ENCODE results near the gene OR13H1.
"Not testable (repeated sequence)": the region's sequence is repeated elsewhere in the genome, so short reads cannot be mapped to it uniquely, and the experiment has no call there.

OR13H1 gene

GRCh38 chrX:131543774-131544173, at the start of gene OR13H1:
TSS of gene OR13H1 (plus strand) at chrX:131544074. CDS start at chrX:131544074, 0 bp downstream.
- no peaks in the 10 kb centered on the region for H3K36me3 ChIP-seq (ENCODE audit: control insufficient read depth in 2 of 2, insufficient read depth in 2 of 2, low read length in 2 of 2)
- H3K9me3 ChIP-seq (ENCODE audit: control insufficient read depth in 2 of 2, low read length in 2 of 2), result no peaks in the 10 kb centered on the region
- no peak within 1 kb of the TSS for H3K4me3 ChIP-seq (ENCODE audit: low read length in 2 of 2)

GRCh38 chrX:131501556-131501955, 42.3 kb upstream of the OR13H1 start:
- H3K9me3 ChIP-seq (ENCODE audit: control insufficient read depth in 2 of 2, low read length in 2 of 2); H3K36me3 ChIP-seq (ENCODE audit: control insufficient read depth in 2 of 2, insufficient read depth in 2 of 2, low read length in 2 of 2); H3K4me3 ChIP-seq (ENCODE audit: low read length in 2 of 2); H3K27ac ChIP-seq (ENCODE audit: low read length); H3K9ac ChIP-seq (ENCODE audit: low read length in 2 of 2); H3K27me3 ChIP-seq (ENCODE audit: control insufficient read depth in 1 of 2, insufficient read depth in 2 of 2, low read length in 2 of 2); H3K4me1 ChIP-seq (ENCODE audit: control insufficient read depth, insufficient read depth, low read length): not testable (repeated sequence)

More at GRCh38 chrX:131543774-131544173, at the start of gene OR13H1:
- Histone ChIP-seq H3K4me1 (ENCODE audit: control insufficient read depth, insufficient read depth, low read length) (no peaks in the 10 kb centered on the region), H3K9ac (ENCODE audit: low read length in 2 of 2) (no peak within 1 kb of the TSS), H3K27ac (ENCODE audit: low read length) (no peak within 1 kb of the TSS), H3K27me3 (ENCODE audit: control insufficient read depth in 1 of 2, insufficient read depth in 2 of 2, low read length in 2 of 2) (peaks cover 0 to 2% of the 10 kb centered on the region in 2 donors)

- no peaks in the 10 kb centered on the region for H3K27me3 ChIP-seq (ENCODE audit: control insufficient read depth in 1 of 2, insufficient read depth in 2 of 2, low read length in 2 of 2)
- H3K4me1 ChIP-seq (ENCODE audit: control insufficient read depth, insufficient read depth, low read length), result no peaks in the 10 kb centered on the region
- H3K4me3 ChIP-seq (ENCODE audit: low read length in 2 of 2), result no peak overlapping the region
- H3K9ac ChIP-seq (ENCODE audit: low read length in 2 of 2), result no peak overlapping the region
- no peaks in the 10 kb centered on the region for H3K9me3 ChIP-seq (ENCODE audit: control insufficient read depth in 2 of 2, low read length in 2 of 2)
- no peak overlapping the region for H3K27ac ChIP-seq (ENCODE audit: low read length)
- no peaks in the 10 kb centered on the region for H3K36me3 ChIP-seq (ENCODE audit: control insufficient read depth in 2 of 2, insufficient read depth in 2 of 2, low read length in 2 of 2)
Observed at GRCh38 chrX:131513159-131513914, 30.5 kb upstream of the OR13H1 start.

- Histone ChIP-seq H3K27me3 (ENCODE audit: control insufficient read depth in 1 of 2, insufficient read depth in 2 of 2, low read length in 2 of 2) (no peaks in the 10 kb centered on the region), H3K4me3 (ENCODE audit: low read length in 2 of 2) (no peak overlapping the region), H3K9me3 (ENCODE audit: control insufficient read depth in 2 of 2, low read length in 2 of 2) (no peaks in the 10 kb centered on the region), H3K4me1 (ENCODE audit: control insufficient read depth, insufficient read depth, low read length) (no peaks in the 10 kb centered on the region), H3K27ac (ENCODE audit: low read length) (no peak overlapping the region), H3K9ac (ENCODE audit: low read length in 2 of 2) (no peak overlapping the region), H3K36me3 (ENCODE audit: control insufficient read depth in 2 of 2, insufficient read depth in 2 of 2, low read length in 2 of 2) (no peaks in the 10 kb centered on the region)
Observed at GRCh38 chrX:131521824-131522223, 22.1 kb upstream of the OR13H1 start.

- Histone ChIP-seq H3K4me3 (ENCODE audit: low read length in 2 of 2) (no peak overlapping the region), H3K36me3 (ENCODE audit: control insufficient read depth in 2 of 2, insufficient read depth in 2 of 2, low read length in 2 of 2) (no peaks in the 10 kb centered on the region), H3K9ac (ENCODE audit: low read length in 2 of 2) (no peak overlapping the region), H3K4me1 (ENCODE audit: control insufficient read depth, insufficient read depth, low read length) (no peaks in the 10 kb centered on the region), H3K27ac (ENCODE audit: low read length) (no peak overlapping the region), H3K9me3 (ENCODE audit: control insufficient read depth in 2 of 2, low read length in 2 of 2) (no peaks in the 10 kb centered on the region), H3K27me3 (ENCODE audit: control insufficient read depth in 1 of 2, insufficient read depth in 2 of 2, low read length in 2 of 2) (peaks cover 0 to 2% of the 10 kb centered on the region in 2 donors)
Observed at GRCh38 chrX:131544218-131544617, 344 bp downstream of the OR13H1 start.

- Histone ChIP-seq H3K27me3 (ENCODE audit: control insufficient read depth in 1 of 2, insufficient read depth in 2 of 2, low read length in 2 of 2) (peaks cover 0 to 2% of the 10 kb centered on the region in 2 donors), H3K4me3 (ENCODE audit: low read length in 2 of 2) (no peak overlapping the region), H3K9me3 (ENCODE audit: control insufficient read depth in 2 of 2, low read length in 2 of 2) (no peaks in the 10 kb centered on the region), H3K4me1 (ENCODE audit: control insufficient read depth, insufficient read depth, low read length) (no peaks in the 10 kb centered on the region), H3K27ac (ENCODE audit: low read length) (no peak overlapping the region), H3K9ac (ENCODE audit: low read length in 2 of 2) (no peak overlapping the region), H3K36me3 (ENCODE audit: control insufficient read depth in 2 of 2, insufficient read depth in 2 of 2, low read length in 2 of 2) (no peaks in the 10 kb centered on the region)
Observed at GRCh38 chrX:131549011-131549410, 5.1 kb downstream of the OR13H1 start.

- not testable (repeated sequence) for H3K9ac ChIP-seq (ENCODE audit: low read length in 2 of 2); H3K9me3 ChIP-seq (ENCODE audit: control insufficient read depth in 2 of 2, low read length in 2 of 2); H3K27me3 ChIP-seq (ENCODE audit: control insufficient read depth in 1 of 2, insufficient read depth in 2 of 2, low read length in 2 of 2); H3K4me1 ChIP-seq (ENCODE audit: control insufficient read depth, insufficient read depth, low read length); H3K36me3 ChIP-seq (ENCODE audit: control insufficient read depth in 2 of 2, insufficient read depth in 2 of 2, low read length in 2 of 2); H3K4me3 ChIP-seq (ENCODE audit: low read length in 2 of 2); H3K27ac ChIP-seq (ENCODE audit: low read length)
Observed at GRCh38 chrX:131552453-131552852, 8.6 kb downstream of the OR13H1 start.

- H3K27me3 ChIP-seq (ENCODE audit: control insufficient read depth in 1 of 2, insufficient read depth in 2 of 2, low read length in 2 of 2), result no peaks in the 10 kb centered on the region
- no peak overlapping the region for H3K27ac ChIP-seq (ENCODE audit: low read length)
Observed at GRCh38 chrX:131558562-131558961, 14.7 kb downstream of the OR13H1 start.

GRCh38 chrX:131564553-131565229, 20.8 kb downstream of the OR13H1 start:
- Histone ChIP-seq H3K36me3 (ENCODE audit: control insufficient read depth in 2 of 2, insufficient read depth in 2 of 2, low read length in 2 of 2) (no peaks in the 10 kb centered on the region), H3K27ac (ENCODE audit: low read length) (no peak overlapping the region), H3K27me3 (ENCODE audit: control insufficient read depth in 1 of 2, insufficient read depth in 2 of 2, low read length in 2 of 2) (no peaks in the 10 kb centered on the region), H3K4me3 (ENCODE audit: low read length in 2 of 2) (no peak overlapping the region), H3K9me3 (ENCODE audit: control insufficient read depth in 2 of 2, low read length in 2 of 2) (no peaks in the 10 kb centered on the region), H3K4me1 (ENCODE audit: control insufficient read depth, insufficient read depth, low read length) (no peaks in the 10 kb centered on the region), H3K9ac (ENCODE audit: low read length in 2 of 2) (no peak overlapping the region)

More at GRCh38 chrX:131558562-131558961, 14.7 kb downstream of the OR13H1 start:
- Histone ChIP-seq H3K36me3 (ENCODE audit: control insufficient read depth in 2 of 2, insufficient read depth in 2 of 2, low read length in 2 of 2) (no peaks in the 10 kb centered on the region), H3K4me3 (ENCODE audit: low read length in 2 of 2) (no peak overlapping the region), H3K9me3 (ENCODE audit: control insufficient read depth in 2 of 2, low read length in 2 of 2) (no peaks in the 10 kb centered on the region), H3K9ac (ENCODE audit: low read length in 2 of 2) (no peak overlapping the region), H3K4me1 (ENCODE audit: control insufficient read depth, insufficient read depth, low read length) (no peaks in the 10 kb centered on the region)

- Histone ChIP-seq H3K4me1 (ENCODE audit: control insufficient read depth, insufficient read depth, low read length) (no peaks in the 10 kb centered on the region), H3K27ac (ENCODE audit: low read length) (no peak overlapping the region), H3K9ac (ENCODE audit: low read length in 2 of 2) (no peak overlapping the region), H3K27me3 (ENCODE audit: control insufficient read depth in 1 of 2, insufficient read depth in 2 of 2, low read length in 2 of 2) (no peaks in the 10 kb centered on the region), H3K4me3 (ENCODE audit: low read length in 2 of 2) (no peak overlapping the region), H3K9me3 (ENCODE audit: control insufficient read depth in 2 of 2, low read length in 2 of 2) (no peaks in the 10 kb centered on the region), H3K36me3 (ENCODE audit: control insufficient read depth in 2 of 2, insufficient read depth in 2 of 2, low read length in 2 of 2) (no peaks in the 10 kb centered on the region)
Observed at GRCh38 chrX:131565909-131566308, 22.0 kb downstream of the OR13H1 start.

- no peak overlapping the region for H3K9ac ChIP-seq (ENCODE audit: low read length in 2 of 2)
- no peak overlapping the region for H3K4me3 ChIP-seq (ENCODE audit: low read length in 2 of 2)
- H3K4me1 ChIP-seq (ENCODE audit: control insufficient read depth, insufficient read depth, low read length), result no peaks in the 10 kb centered on the region
- H3K27ac ChIP-seq (ENCODE audit: low read length), result no peak overlapping the region
- H3K36me3 ChIP-seq (ENCODE audit: control insufficient read depth in 2 of 2, insufficient read depth in 2 of 2, low read length in 2 of 2), result no peaks in the 10 kb centered on the region
- peaks cover 0 to 4% of the 10 kb centered on the region in 2 donors for H3K27me3 ChIP-seq (ENCODE audit: control insufficient read depth in 1 of 2, insufficient read depth in 2 of 2, low read length in 2 of 2)
- no peaks in the 10 kb centered on the region for H3K9me3 ChIP-seq (ENCODE audit: control insufficient read depth in 2 of 2, low read length in 2 of 2)
Observed at GRCh38 chrX:131571348-131571747, 27.5 kb downstream of the OR13H1 start.

Measured in stomach smooth muscle (tissue), 2 donors.